Right cardiac atrium (tissue), 5 donors: ENCODE data around the gene PRPS2. TPM values are rescaled to one million over a fixed set of nuclear protein-coding genes. Genes with fewer than 3 reads are reported as not detected.

ENCODE experiments used
- ATAC-seq, 2 donors: fragments of 200-7000 bp; cut with Tn5 transposase; one replicate each; pipeline versions ENCODE4 v1.8.0 to v1.9.1; 2020; ENCODE audit warnings: moderate library complexity in 2 of 2, mild to moderate bottlenecking in 1 of 2
- DNase-seq, 3 donors: peaks; one replicate each; pipeline ENCODE4 v3.0.0-alpha.2; 2020
- H3K27ac ChIP-seq: one replicate; pipeline ENCODE4 v1.5.1; 2013; ENCODE audit warnings: mild to moderate bottlenecking, low read length, control low read depth, moderate library complexity
- H3K27me3 ChIP-seq: one replicate; pipeline ENCODE4 v1.6.1; 2013; ENCODE audit not compliant: control insufficient read depth, insufficient read depth
- H3K4me1 ChIP-seq: one replicate; pipeline ENCODE4 v1.6.1; 2013; ENCODE audit warnings: low read length; ENCODE audit not compliant: control insufficient read depth, insufficient read depth
- H3K4me3 ChIP-seq: one replicate; pipeline ENCODE4 v1.5.1; 2013; ENCODE audit warnings: low read length, control low read depth
- H3K9me3 ChIP-seq: one replicate; pipeline ENCODE4 v1.6.1; 2013; ENCODE audit warnings: low read length; ENCODE audit not compliant: control insufficient read depth
- WGBS: extraction: QIAGEN DNeasy Blood & Tissue Kit; methylation state at CpG from one replicate; pipeline ENCODE4 v1.1.7; 2013; 5-methylcytosine and 5-hydroxymethylcytosine counted together
- intact Hi-C, 4 donors: fragments of 100-400 bp; cut with DNase I; formaldehyde crosslinking; loops; one replicate each; pipeline versions ENCODE4 v1.11.0 to v1.14.0; 2022 to 2023
- long read RNA-seq, 4 donors: library from polyadenylated mRNA; unstranded; transcript quantifications; one replicate each; pipeline ENCODE4 v2.0.0, GENCODE V29; 2020 to 2021
- polyA plus RNA-seq: library from polyadenylated mRNA; stranded (reverse); fragments of 200-250 nt; gene quantifications from one replicate; pipeline ENCODE4 v1.2.3, GENCODE V29; 2013
- total RNA-seq, 4 donors: library from RNA; stranded (reverse); fragmentation: NEBNext Ultra II Directional; extraction: Animal tissue kit (Norgen Biotek cat#: 25700); gene quantifications; one replicate each; pipeline ENCODE4 v1.2.1, GENCODE V29; 2021
- donor health status: healthy with polysubstance abuse.
- donor health status: DM: no; HTN: yes; CAD: no.
- donor health status: DM: no; HTN: no; CAD: no.
- donor health status: DM: no; HTN: yes; CAD: no; lungs with severe emphysema.
- donor health status: DM: yes; HTN: yes; CAD: no.

The PRPS2 gene
- 1 to 10 TPM; 4.7 to 5.5 (median 5.5) TPM for total RNA-seq
- polyA plus RNA-seq: 3.6 TPM
- long read RNA-seq, donor 1, partial matches to known transcripts: 1 of 4 reads
- long read RNA-seq, donor 1, other reads (novel, unspliced or antisense): 1 of 4 reads
- long read RNA-seq, donor 2, partial matches to known transcripts: 0 of 3 reads
- long read RNA-seq, donor 2, other reads (novel, unspliced or antisense): 0 of 3 reads
- long read RNA-seq, donor 3, transcript PRPS2-202 (7 exons, 2,511 nt): major isoform, 13 of 16 reads
- long read RNA-seq, donor 3, partial matches to known transcripts: 3 of 16 reads
- long read RNA-seq, donor 3, other reads (novel, unspliced or antisense): 0 of 16 reads
- long read RNA-seq, donor 4, transcript PRPS2-202 (7 exons, 2,511 nt): major isoform, 5 of 5 reads
- long read RNA-seq, donor 4, partial matches to known transcripts: 0 of 5 reads
- long read RNA-seq, donor 4, other reads (novel, unspliced or antisense): 0 of 5 reads

GRCh38 chrX:12791257-12792228 is at the start of gene PRPS2:
Gene PRPS2 (plus strand): TSS chrX:12791412. CDS start chrX:12791498, 86 bp downstream.
- intact Hi-C loops: no loop called here
- H3K9me3 ChIP-seq: no peaks in the 10 kb centered on the region
- H3K4me3 ChIP-seq: peak within 1 kb of the TSS; percentile 76
- peak; percentile 92 to 94 for ATAC-seq
- no peak within 1 kb of the TSS for H3K27ac ChIP-seq
- DNase-seq: peak; percentile 73 to 86 (median 84)
- no peaks in the 10 kb centered on the region for H3K27me3 ChIP-seq
- under 1% methylated on average over 99 of the region's 113 CpGs for WGBS
- peaks cover 3% of the 10 kb centered on the region for H3K4me1 ChIP-seq

DNA sequence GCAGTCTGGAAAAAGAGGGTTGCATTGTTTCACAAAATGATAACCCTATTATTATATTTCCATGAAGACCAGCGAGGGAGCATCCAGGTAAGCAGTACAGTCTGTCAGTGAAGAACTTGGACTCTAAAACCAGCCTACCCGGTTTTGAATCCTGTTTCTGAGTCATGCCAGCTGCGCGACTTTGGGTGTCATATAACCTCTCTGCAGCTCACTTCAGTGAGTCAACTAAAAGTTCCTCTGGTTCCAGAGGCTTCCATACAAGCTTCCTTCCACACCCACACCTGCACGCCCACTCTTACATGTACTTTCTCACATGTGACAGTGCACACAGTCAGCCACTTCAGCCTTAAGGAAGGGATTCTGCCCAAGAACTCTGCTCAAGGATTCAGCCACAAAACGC is 49.8 kb upstream of the PRPS2 start:
- Histone ChIP-seq H3K27me3 (no peaks in the 10 kb centered on the region), H3K9me3 (no peaks in the 10 kb centered on the region), H3K4me1 (no peaks in the 10 kb centered on the region), H3K27ac (no peak overlapping the region), H3K4me3 (no peak overlapping the region)
- intact Hi-C loops: no loop called here
- ATAC-seq (no peak), DNase-seq (no peak)
- 82% methylated on average over 6 of the region's 6 CpGs for WGBS

DNA sequence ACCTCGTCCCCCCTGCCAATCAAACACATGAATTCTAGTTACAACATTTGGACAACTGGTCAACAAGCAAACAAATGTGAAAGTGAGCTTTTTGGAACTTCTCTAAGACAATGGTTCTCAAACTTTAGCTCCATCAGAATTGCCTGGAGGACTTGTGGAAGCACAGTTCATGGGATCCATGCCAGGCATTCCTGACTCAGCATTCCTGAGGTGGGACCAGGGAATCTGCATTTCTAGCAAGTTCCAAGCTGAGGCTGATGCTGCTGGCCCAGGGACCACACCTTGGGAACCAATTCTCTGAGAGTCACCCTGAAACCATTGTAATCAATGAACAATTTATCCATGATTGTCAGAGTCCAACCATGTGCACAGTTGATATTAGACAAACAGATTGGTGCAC is 43.8 kb upstream of the PRPS2 start:
- WGBS: 91% methylated on average over 1 of the region's 1 CpG
- no peaks in the 10 kb centered on the region for H3K4me1 ChIP-seq
- ATAC-seq (no peak), DNase-seq (no peak)
- no peaks in the 10 kb centered on the region for H3K27me3 ChIP-seq
- no peak overlapping the region for H3K27ac ChIP-seq
- H3K9me3 ChIP-seq: no peaks in the 10 kb centered on the region
- intact Hi-C loops: no loop called here
- H3K4me3 ChIP-seq: no peak overlapping the region

GRCh38 chrX:12751887-12752286 is 39.3 kb upstream of the PRPS2 start:
- Histone ChIP-seq H3K27me3 (no peaks in the 10 kb centered on the region), H3K27ac (no peak overlapping the region), H3K4me1 (no peaks in the 10 kb centered on the region), H3K4me3 (no peak overlapping the region), H3K9me3 (no peaks in the 10 kb centered on the region)
- WGBS: 50% methylated on average over 1 of the region's 1 CpG
- no peak for ATAC-seq
- intact Hi-C loops: no loop called here
- DNase-seq: no peak

DNA sequence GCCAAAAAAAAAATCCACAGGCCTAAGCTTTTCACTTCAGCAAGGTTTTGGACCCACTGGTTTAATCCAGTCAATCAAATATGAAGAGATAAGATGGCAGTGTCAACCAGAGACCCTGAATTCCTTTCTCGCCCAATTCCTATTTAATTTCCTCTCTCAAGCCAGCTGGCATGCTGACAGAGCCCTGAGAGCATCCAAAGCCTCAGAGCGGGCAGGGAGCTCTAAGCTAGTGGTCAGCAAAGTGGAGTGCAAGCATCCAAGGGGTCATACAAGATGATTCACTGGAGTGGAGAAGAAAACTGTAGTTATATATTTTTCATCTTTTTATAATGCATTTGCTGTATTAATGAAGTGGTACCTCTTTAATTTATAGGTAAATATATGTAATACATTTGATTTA is 37.8 kb upstream of the PRPS2 start:
- DNase-seq (no peak), ATAC-seq (no peak)
- Histone ChIP-seq H3K4me1 (no peaks in the 10 kb centered on the region), H3K4me3 (no peak overlapping the region), H3K9me3 (no peaks in the 10 kb centered on the region), H3K27ac (no peak overlapping the region), H3K27me3 (no peaks in the 10 kb centered on the region)
- intact Hi-C loops: no loop called here
- WGBS: 38% methylated on average over 2 of the region's 2 CpGs

- intact Hi-C loops: no loop called here
- WGBS: 73% methylated on average over 3 of the region's 3 CpGs
- Histone ChIP-seq H3K27ac (no peak overlapping the region), H3K4me1 (no peaks in the 10 kb centered on the region), H3K27me3 (no peaks in the 10 kb centered on the region), H3K4me3 (no peak overlapping the region), H3K9me3 (no peaks in the 10 kb centered on the region)
- DNase-seq: no peak
- no peak for ATAC-seq
Measured at GRCh38 chrX:12758291-12758690, 32.9 kb upstream of the PRPS2 start.

DNA sequence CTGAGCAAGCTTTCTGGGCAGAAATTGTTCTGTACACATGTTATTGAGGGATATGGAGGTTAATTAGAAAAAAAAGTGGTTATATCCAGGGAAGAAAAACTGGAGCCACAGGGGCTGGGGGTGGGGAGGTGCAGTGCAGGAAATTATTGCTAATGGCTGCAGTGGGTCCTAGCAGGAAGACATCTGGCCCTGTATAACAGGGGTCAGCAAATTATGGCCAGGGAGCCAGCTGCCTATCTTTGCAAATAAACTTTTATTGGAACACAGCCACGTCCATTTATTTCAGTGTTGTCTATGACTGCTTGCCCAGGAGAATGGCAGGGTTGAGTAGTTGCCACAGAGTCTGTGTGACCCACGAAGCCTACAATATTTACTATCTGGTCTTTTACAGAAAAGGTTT is 23.4 kb upstream of the PRPS2 start:
- intact Hi-C loops: no loop called here
- Histone ChIP-seq H3K27ac (no peak overlapping the region), H3K4me3 (no peak overlapping the region), H3K9me3 (no peaks in the 10 kb centered on the region), H3K4me1 (no peaks in the 10 kb centered on the region), H3K27me3 (no peaks in the 10 kb centered on the region)
- ATAC-seq (no peak), DNase-seq (no peak)
- WGBS: 45% methylated on average over 2 of the region's 2 CpGs

GRCh38 chrX:12768491-12768890 is 22.7 kb upstream of the PRPS2 start:
- DNase-seq (no peak), ATAC-seq (no peak)
- H3K4me1 ChIP-seq: no peaks in the 10 kb centered on the region
- H3K4me3 ChIP-seq: no peak overlapping the region
- no peak overlapping the region for H3K27ac ChIP-seq
- H3K27me3 ChIP-seq: no peaks in the 10 kb centered on the region
- no peaks in the 10 kb centered on the region for H3K9me3 ChIP-seq
- 91% methylated on average over 4 of the region's 4 CpGs for WGBS
- intact Hi-C loops: no loop called here

- H3K27ac ChIP-seq: no peak overlapping the region
- DNase-seq: no peak
- no peaks in the 10 kb centered on the region for H3K9me3 ChIP-seq
- no peaks in the 10 kb centered on the region for H3K4me1 ChIP-seq
- no peaks in the 10 kb centered on the region for H3K27me3 ChIP-seq
- H3K4me3 ChIP-seq: no peak overlapping the region
- intact Hi-C loops: no loop called here
- ATAC-seq: peak in 1 of 2 donors; percentile 50
- 37% methylated on average over 5 of the region's 5 CpGs for WGBS
Measured at GRCh38 chrX:12770440-12770839, 20.8 kb upstream of the PRPS2 start.

GRCh38 chrX:12771445-12772069 is 19.7 kb upstream of the PRPS2 start:
- H3K4me3 ChIP-seq: no peak overlapping the region
- WGBS: 31% methylated on average over 22 of the region's 22 CpGs
- no peaks in the 10 kb centered on the region for H3K9me3 ChIP-seq
- H3K4me1 ChIP-seq: no peaks in the 10 kb centered on the region
- no peak overlapping the region for H3K27ac ChIP-seq
- H3K27me3 ChIP-seq: no peaks in the 10 kb centered on the region
- intact Hi-C loops: no loop called here
- DNase-seq: peak; percentile 25 to 78 (median 74)
- ATAC-seq: peak in 1 of 2 donors; percentile 85

- H3K27ac ChIP-seq: no peak overlapping the region
- no peak overlapping the region for H3K4me3 ChIP-seq
- H3K9me3 ChIP-seq: no peaks in the 10 kb centered on the region
- no peaks in the 10 kb centered on the region for H3K4me1 ChIP-seq
- intact Hi-C loops: no loop called here
- no peaks in the 10 kb centered on the region for H3K27me3 ChIP-seq
- DNase-seq (no peak), ATAC-seq (no peak)
Measured at GRCh38 chrX:12777670-12778069, 13.5 kb upstream of the PRPS2 start.
